ENCODE results near the gene KCNMA1. TPM values are rescaled to one million over a fixed set of nuclear protein-coding genes. Genes with fewer than 3 reads are reported as not detected.

KCNMA1 gene
- total and polyA plus RNA-seq, 10 of the 15 experiments (the other 5 are each of a cell fraction or from before 2014, with no cell fraction given), result 8.5 to 77.0 (median 21.3) TPM

DNA sequence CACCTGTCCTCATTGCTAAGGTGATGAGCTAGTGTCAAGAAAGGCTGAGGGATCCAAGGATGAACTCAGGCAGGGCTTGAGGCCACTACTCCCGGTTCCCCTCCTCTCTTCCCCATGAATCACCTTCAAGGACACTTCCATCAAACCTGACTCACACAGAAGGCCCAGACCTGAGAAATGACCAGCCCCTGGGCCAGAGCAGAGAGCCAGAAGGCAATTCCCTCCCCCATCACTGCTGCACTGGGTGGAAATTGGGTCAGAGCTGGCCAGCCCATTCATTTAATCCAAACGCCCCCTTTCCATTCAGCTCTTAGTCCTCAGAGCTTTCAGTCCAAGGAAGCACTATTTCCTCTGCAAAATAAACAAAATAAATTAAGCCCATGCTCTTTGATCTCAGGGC is 182.0 kb downstream of the KCNMA1 start:
- H3K9me3 ChIP-seq (replicated peaks; ENCODE audit: control insufficient read depth, insufficient read depth, low read length), result no peaks in the 10 kb centered on the region; the same call in 2 of the 3 replicates
- FAIRE-seq (no peak), DNase-seq (ENCODE audit: low read depth, low spot score) (no peak), ATAC-seq (no peak)
- ChIA-PET CTCF (interaction anchor here (0.9 to 1.7 kb wide), 2 partner anchors 183 to 186 kb away, joined by 3 to 5 read pairs; no protein-coding TSS in a partner anchor), SMC1A (ENCODE audit: uncharacterized antibody, unreplicated experiment) (interaction anchor here (0.6 to 2.5 kb wide), 6 partner anchors 50 to 257 kb away, joined by 3 to 8 read pairs (median 4); no protein-coding TSS in a partner anchor), POLR2A (no interaction called here), RAD21 (ENCODE audit: unreplicated experiment) (interaction anchor here (0.9 to 1.5 kb wide), 4 partner anchors 10 to 346 kb away, joined by 3 to 9 read pairs (median 4); no protein-coding TSS in a partner anchor)
- H3K27ac ChIP-seq (ENCODE audit: control insufficient read depth, insufficient read depth), result no peak overlapping the region
- H3K4me3 ChIP-seq, result no peak overlapping the region
- no peak overlapping the region for H2AFZ ChIP-seq (ENCODE audit: control insufficient read depth, low read depth, low read length)
- H3K27me3 ChIP-seq (replicated peaks in 1 of 2; ENCODE audit: control insufficient read depth in 2 of 2, insufficient read depth in 2 of 2, low read length in 1 of 2), result no peaks in the 10 kb centered on the region
- no peaks in the 10 kb centered on the region for H3K36me3 ChIP-seq (ENCODE audit: control insufficient read depth in 2 of 2, insufficient read depth in 2 of 2, low read length in 1 of 2)
- intact Hi-C loops (cut with micrococcal nuclease; ENCODE audit: unreplicated experiment) (no loop called here), in situ Hi-C loops (cut with MboI) (no loop called here)
- H3K4me2 ChIP-seq (ENCODE audit: control insufficient read depth, insufficient read depth), result no peak overlapping the region
- no TSS peak for BruUV-seq (replicated peaks)
- no peaks in the 10 kb centered on the region for H3K79me2 ChIP-seq (ENCODE audit: control insufficient read depth, insufficient read depth, low read length)
- no peaks in the 10 kb centered on the region for H4K20me1 ChIP-seq (ENCODE audit: control insufficient read depth, insufficient read depth)
- no peaks in the 10 kb centered on the region for H3K4me1 ChIP-seq (ENCODE audit: control insufficient read depth, insufficient read depth, low read length)
- WGBS (ENCODE audit: insufficient coverage, insufficient replicate concordance, low lambda C conversion rate, missing lambda C conversion rate), result 25% methylated on average over 2 of the region's 2 CpGs
- H3K9ac ChIP-seq (ENCODE audit: control insufficient read depth, insufficient read depth, low read length), result no peak overlapping the region
- TF ChIP-seq ZNF384 (IDR thresholded peaks at IDR 0.05; ENCODE audit: borderline replicate concordance, low read depth, low read length) (no peak), NFXL1 (IDR thresholded peaks at IDR 0.05; ENCODE audit: borderline replicate concordance) (no peak), DPF2 (IDR thresholded peaks at IDR 0.05) (no peak), RAD21 (IDR thresholded peaks at IDR 0.05; ENCODE audit: insufficient read depth, low read depth, low read length) (no peak), GABPA (IDR thresholded peaks at IDR 0.05; ENCODE audit: low read depth) (no peak), ZNF207 (IDR thresholded peaks at IDR 0.05; ENCODE audit: borderline replicate concordance) (no peak), STAT3 (IDR thresholded peaks at IDR 0.05; ENCODE audit: low read depth, low read length) (no peak), CBFB (IDR thresholded peaks at IDR 0.05; ENCODE audit: low read depth) (no peak), POLR2AphosphoS2 (IDR thresholded peaks at IDR 0.05; ENCODE audit: low read depth, low read length) (no peak), NFYA (IDR thresholded peaks at IDR 0.05; ENCODE audit: borderline replicate concordance, low read depth, low read length) (no peak), ZNF687 (IDR thresholded peaks at IDR 0.05) (no peak), CBX5 (IDR thresholded peaks at IDR 0.05; ENCODE audit: low read depth) (no peak), ZNF217 (IDR thresholded peaks at IDR 0.05) (no peak), MAX (IDR thresholded peaks at IDR 0.05; ENCODE audit: low read depth, low read length) (no peak)
- TF ChIP-seq, protein P1, sequence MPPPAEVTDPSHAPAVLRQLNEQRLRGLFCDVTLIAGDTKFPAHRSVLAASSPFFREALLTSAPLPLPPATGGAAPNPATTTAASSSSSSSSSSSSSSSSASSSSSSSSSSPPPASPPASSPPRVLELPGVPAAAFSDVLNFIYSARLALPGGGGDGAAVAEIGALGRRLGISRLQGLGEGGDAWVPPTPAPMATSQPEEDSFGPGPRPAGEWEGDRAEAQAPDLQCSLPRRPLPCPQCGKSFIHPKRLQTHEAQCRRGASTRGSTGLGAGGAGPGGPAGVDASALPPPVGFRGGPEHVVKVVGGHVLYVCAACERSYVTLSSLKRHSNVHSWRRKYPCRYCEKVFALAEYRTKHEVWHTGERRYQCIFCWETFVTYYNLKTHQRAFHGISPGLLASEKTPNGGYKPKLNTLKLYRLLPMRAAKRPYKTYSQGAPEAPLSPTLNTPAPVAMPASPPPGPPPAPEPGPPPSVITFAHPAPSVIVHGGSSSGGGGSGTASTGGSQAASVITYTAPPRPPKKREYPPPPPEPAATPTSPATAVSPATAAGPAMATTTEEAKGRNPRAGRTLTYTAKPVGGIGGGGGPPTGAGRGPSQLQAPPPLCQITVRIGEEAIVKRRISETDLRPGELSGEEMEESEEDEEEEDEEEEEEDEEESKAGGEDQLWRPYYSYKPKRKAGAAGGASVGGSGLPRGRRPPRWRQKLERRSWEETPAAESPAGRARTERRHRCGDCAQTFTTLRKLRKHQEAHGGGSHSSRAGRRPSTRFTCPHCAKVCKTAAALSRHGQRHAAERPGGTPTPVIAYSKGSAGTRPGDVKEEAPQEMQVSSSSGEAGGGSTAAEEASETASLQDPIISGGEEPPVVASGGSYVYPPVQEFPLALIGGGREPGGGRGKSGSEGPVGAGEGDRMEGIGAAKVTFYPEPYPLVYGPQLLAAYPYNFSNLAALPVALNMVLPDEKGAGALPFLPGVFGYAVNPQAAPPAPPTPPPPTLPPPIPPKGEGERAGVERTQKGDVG (CRISPR knock-in tag; IDR thresholded peaks at IDR 0.05), result no peak
- TF ChIP-seq, protein P2, sequence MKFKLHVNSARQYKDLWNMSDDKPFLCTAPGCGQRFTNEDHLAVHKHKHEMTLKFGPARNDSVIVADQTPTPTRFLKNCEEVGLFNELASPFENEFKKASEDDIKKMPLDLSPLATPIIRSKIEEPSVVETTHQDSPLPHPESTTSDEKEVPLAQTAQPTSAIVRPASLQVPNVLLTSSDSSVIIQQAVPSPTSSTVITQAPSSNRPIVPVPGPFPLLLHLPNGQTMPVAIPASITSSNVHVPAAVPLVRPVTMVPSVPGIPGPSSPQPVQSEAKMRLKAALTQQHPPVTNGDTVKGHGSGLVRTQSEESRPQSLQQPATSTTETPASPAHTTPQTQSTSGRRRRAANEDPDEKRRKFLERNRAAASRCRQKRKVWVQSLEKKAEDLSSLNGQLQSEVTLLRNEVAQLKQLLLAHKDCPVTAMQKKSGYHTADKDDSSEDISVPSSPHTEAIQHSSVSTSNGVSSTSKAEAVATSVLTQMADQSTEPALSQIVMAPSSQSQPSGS (IDR thresholded peaks at IDR 0.05; ENCODE audit: low read length), result no peak
